OCI-LY7 (cell line): ENCODE data around the gene HS1BP3.

ENCODE experiments used
- EZH2phosphoT487 ChIP-seq: fragments of 200-600 bp; sonication (generic); IDR thresholded peaks from 2 replicates; pipeline ENCODE4 v1.6.1; 2018; ENCODE audit warnings: low read depth, borderline replicate concordance, mild to moderate bottlenecking, mixed run types, antibody characterized with exemption, low read length, moderate library complexity, mixed read lengths
- TF ChIP-seq, protein P1 (sequence below): fragments of 200-600 bp; sonication (generic); conservative IDR thresholded peaks from 2 replicates; pipeline ENCODE4 v1.5.1; 2014; ENCODE audit warnings: mild to moderate bottlenecking, antibody characterized with exemption, low read length, moderate library complexity, mixed read lengths

DNA sequence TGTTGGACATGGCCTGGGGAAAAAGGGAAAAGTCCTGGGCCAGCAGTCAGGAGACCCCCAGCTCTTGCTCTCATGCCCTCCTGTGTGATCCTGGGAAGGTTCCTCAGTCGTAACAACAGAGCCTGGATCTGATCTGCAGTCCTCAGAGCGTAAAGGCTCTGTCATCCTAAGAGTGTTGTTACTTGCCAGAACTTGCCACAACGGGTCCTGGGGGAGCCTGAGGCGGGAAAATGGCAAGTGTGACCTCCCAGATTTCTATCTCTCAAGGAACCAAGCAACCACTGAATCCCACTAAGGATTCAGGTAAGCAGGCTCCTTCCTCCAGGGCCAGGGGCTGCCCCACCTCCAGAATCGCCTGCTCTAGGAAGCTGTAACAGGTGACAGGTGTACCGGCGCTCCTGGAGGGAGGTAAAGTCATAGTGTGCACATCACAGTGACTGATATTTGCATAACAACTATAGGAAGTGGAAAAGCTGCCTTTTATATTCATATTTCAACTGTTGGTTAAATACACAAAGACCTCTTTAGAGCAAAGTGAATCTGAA, 18.4 kb downstream of the HS1BP3 start:
- TF ChIP-seq, protein P1, sequence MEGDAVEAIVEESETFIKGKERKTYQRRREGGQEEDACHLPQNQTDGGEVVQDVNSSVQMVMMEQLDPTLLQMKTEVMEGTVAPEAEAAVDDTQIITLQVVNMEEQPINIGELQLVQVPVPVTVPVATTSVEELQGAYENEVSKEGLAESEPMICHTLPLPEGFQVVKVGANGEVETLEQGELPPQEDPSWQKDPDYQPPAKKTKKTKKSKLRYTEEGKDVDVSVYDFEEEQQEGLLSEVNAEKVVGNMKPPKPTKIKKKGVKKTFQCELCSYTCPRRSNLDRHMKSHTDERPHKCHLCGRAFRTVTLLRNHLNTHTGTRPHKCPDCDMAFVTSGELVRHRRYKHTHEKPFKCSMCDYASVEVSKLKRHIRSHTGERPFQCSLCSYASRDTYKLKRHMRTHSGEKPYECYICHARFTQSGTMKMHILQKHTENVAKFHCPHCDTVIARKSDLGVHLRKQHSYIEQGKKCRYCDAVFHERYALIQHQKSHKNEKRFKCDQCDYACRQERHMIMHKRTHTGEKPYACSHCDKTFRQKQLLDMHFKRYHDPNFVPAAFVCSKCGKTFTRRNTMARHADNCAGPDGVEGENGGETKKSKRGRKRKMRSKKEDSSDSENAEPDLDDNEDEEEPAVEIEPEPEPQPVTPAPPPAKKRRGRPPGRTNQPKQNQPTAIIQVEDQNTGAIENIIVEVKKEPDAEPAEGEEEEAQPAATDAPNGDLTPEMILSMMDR = no peak
- TF ChIP-seq EZH2phosphoT487 = no peak
